ENCODE data around the gene DBET.
"Not testable (repeated sequence)": the region's sequence is repeated elsewhere in the genome, so short reads cannot be mapped to it uniquely, and the experiment has no call there.

The DBET gene

DNA sequence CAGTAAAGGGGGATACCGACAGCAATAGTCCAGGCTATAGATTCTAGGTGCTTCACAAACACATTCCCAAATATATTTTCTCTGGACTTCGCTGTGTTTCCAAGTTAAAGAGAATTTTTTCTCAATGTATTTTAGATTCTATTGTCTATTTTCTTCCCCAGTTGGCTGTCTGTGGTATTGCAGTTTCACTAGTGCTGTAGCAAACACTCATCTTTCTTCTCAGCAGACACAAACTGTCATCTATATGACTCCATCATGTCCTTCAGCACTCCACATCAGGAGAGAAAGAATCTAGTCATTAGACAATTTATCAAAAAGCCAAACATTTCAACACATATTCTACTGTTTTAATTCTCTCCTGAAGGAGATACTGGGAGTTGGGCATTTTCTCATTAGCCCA lies at the start of gene DBET:
Gene DBET (plus strand): TSS at position 161 of the 400 bp plus-strand sequence.
- not testable (repeated sequence) for DNase-seq (ENCODE audit: low spot score)

DNA sequence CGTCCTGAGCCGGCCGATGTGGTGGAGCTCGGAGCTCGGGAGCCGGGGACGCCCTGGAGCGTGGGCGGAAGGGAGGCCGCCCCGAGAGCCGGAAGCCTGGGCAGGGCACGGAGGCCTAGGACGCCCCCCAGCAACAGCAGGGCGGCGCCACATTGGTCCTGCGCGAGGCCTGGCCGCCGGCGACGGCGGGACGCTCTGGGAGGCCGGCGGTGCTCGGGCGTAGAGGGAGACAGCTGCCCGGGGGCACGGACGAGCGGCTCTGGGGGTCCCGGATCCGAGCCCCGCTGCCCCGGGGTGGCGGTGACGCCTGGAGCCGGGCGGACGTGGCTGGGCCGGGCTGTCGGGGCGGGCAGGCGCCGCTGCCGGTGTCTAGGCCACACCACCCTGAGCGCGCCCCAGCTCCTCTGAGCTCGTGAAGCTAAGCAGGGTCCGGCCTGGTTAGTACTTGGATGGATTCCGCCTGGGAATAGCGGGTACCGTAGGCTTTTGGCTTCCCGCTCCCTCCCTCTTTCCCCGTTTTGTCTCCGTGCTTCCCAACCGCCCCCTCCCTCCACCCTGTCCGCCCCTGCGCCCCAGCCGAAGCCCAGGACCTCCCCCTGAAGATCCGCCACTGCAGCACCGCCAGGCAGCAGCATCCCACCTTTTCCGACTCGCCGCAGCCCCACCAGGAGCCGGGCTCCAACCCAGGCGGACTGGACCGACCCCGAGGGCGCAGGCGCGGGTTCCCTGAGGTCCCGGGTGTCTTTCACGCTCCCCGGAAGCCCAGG lies 49.3 kb upstream of the DBET start:
- DNase-seq (ENCODE audit: low spot score), result no peak

DNA sequence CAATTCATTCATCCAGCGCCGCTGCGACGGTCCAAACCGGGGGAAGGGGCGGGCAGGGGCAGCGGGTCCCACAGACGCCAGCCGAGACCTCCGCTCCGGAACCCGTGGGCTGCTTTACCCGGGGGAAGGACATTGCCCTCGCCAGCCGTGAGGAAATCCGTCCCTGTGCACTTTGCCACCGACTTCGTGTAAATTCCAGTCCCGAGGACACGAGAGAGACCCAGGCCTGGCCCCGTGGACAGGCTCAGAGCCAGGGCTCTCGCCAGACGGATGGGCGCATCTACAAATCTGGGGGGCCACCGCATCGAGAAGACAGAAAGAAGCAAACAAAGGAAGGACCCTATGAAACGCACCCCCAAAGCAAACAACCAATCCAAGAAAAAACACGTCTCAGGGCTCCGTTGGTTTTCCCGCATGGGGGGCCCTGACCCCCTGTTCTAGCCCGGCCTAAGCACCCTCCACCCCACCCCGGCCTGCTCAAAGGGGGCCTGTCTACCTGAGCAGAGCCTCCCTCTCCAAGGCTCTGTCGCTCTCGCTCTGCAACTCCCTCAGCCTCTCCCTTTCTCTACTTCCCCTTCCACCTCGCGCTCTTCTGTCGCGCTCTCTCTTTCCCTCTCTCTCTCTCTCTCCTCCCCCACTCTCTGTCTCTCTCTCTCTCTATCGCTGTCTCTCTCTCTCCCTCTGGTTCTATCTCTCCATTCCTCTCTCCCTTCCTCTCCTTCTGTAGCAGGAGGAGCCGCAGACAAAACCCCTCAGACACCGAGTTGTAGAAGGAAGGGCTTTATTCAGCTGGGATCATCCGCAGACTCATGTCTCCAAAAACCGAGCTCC lies 48.5 kb upstream of the DBET start:
- DNase-seq (ENCODE audit: low spot score), result no peak

DNA sequence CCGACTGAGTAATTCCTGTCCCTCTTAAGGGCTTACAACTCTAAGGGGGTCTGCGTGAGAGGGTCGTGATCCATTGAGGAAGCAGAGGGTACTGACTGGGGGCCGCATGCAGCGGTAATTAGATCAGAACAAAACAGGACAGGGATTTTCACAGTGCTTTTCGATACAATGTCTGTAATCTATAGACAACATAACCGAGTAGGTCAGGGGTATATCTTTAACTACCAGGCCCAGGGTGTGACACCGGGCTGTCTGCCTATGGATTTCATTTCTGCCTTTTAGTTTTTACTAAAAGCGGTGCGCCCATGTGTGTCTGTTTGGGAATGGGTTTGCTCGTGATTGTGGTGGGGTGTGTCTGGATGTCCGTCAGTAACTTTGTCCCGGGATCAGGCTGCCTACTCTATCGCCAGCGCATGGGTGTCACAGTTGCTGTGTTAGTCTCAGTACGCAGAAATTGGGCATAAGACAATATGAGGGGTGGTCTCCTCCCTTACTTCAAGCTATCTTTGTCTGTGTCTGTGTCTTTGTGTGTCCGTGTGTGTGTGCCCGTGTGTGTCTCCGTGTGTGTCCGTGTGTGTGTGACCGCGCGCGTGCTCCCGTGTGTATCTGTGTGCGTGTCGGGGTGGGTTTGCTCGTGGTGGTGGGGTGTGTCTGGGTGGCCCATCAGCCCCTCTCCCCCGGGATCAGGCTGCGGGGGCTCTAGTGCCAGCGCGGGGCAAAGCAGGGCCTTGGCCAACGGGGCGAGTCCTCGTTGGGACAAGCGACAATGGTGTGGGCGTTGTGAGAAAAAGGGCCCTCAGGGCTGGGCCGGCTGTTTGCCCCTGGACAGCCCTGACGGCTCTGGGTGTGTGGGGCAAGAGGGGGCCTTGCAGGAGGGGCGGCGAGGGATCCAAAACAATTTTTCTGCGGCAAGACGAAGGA lies 47.7 kb upstream of the DBET start:
- no peak for DNase-seq (ENCODE audit: low spot score)

DNA sequence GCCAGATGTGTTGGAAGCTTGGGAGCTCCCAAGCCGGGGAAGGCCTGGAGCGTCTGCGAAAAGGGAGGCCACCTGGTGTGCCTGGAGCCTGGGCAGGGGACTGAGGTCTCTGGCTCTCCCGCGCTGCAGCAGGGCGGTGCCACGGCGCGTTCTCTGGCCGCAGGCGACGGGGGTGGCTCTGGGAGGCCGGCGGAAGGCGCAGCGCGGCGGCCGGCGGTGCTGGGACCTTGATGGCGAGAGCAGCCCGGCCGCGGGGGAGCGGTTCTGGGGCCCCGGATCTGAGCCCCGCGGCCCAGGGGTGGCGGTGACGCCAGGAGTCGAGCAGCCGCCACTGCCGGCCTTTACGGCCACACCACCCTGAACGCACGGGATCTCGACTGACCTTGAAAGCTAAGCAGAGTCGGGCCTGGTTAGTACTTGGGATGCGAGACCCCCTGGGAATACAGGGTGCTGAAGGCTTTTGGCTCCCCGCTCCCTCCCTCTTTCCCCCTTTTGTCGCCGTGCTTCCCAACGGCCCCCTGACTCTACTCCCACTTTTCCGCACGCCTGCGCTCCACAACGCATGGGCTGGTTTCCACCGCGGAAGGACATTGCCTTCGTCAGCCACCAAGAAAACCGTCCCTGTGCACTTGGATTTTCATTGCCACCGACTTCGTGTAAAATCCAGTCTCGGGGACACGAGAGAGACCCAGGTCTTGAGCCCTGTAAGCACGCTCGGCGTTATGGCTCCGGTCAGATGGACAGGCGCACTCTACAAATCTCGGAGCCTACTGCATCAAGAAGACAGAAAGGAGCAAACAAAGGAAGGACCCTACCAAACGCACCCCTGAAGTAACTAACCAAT lies 46.7 kb upstream of the DBET start:
- no peak for DNase-seq (ENCODE audit: low spot score)

DNA sequence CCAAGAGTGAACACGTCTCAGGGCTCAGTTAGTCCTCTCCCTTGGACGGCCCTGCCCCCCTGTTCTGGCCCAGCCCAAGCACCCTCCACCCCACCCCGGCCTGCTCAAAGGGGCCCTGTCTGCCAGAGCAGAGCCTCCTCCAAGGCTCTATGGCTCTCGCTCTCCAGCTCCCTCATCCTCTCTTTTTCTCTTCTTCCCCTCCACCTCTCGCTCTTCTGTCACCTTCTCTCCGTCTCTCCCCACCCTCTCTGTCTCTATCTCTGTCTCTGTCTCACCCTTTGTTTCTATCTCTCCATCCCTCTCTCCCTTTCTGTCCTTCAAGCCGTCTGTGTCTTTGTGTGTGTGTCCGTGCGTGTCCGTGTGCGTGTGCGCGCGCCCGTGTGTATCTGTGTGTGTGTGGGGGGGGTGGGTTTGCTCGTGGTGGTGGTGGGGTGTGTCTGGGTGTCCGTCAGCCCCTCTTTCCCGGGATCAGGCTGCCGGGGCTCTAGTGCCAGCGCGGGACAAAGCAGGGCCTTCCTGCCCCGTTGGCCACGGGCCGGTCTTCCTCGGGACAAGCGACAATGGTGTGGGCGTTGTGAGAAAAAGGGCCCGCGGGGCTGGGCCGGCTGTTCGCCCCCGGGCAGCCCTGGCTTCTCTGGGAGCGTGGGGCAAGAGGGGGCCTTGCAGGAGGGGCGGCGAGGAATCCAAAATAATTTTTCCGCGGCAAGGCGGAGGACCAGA lies 45.9 kb upstream of the DBET start:
- DNase-seq (ENCODE audit: low spot score), result no peak

DNA sequence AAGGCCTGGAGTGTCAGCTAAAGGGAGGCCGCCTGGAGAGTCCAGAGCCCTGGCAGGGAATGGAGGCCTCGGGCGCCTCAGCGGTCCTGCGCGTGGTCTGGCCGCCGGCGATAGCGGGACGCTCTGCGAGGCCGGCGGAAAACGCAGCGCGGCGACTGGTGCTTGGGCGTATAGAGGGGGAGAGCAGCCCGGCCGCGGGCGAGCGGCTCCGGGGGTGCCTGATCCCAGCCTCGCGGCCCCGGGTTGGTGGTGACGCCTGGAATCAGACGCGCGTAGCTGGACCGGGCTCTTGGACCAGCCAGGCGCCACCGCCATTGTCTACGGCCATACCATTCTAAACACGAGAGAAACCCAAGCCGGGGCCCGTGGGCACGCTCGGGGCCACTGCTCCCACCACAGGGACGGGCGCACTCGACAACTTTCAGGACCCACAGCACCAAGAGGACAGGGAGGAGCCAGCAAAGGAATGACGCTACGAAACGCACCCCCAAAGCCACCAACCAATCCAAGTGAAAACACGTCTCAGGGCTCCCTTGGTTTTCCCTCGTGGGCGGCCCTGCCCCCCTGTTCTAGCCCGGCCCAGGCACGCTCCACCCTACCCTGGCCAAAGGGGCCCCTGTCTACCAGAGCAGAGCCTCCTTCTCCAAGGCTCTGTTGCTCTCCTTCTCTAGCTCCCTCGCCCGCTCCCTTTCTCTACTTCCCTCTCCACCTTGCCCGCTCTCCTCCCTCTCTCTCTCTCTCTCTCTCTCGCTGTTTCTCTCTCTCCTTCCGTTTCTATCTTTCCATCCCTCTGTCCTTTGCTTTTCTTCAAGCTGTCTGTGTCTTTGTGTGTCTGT lies 45.1 kb upstream of the DBET start:
- DNase-seq (ENCODE audit: low spot score), result no peak

DNA sequence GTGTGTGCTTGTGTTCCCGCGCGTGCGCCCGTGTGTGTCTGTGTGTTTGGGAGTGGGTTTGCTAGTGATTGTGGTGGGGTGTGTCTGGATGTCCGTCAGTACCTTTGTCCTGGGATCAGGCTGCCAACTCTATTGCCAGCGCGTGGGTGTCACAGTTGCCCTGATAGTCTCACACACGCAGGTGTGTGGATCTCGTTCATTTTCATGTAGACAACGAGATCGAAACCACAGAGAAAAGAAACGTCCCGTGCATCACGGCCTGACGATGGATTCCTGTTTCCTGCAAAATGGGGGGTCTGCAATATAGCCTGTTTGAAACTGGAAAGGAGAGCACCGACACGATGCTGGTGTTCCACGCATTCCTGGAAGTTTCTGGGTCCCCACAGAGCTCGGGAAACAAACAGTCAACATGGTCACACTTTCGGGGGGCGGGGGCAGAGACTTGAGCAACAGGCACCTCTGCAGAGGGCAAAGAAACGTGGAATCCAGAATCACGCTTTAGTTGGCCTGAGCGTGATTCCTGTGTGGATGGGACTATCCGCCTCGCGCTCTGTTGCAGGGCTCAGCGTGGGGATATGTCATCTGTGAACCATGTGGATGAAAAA lies 44.3 kb upstream of the DBET start:
- DNase-seq (ENCODE audit: low spot score), result not testable (repeated sequence)

DNA sequence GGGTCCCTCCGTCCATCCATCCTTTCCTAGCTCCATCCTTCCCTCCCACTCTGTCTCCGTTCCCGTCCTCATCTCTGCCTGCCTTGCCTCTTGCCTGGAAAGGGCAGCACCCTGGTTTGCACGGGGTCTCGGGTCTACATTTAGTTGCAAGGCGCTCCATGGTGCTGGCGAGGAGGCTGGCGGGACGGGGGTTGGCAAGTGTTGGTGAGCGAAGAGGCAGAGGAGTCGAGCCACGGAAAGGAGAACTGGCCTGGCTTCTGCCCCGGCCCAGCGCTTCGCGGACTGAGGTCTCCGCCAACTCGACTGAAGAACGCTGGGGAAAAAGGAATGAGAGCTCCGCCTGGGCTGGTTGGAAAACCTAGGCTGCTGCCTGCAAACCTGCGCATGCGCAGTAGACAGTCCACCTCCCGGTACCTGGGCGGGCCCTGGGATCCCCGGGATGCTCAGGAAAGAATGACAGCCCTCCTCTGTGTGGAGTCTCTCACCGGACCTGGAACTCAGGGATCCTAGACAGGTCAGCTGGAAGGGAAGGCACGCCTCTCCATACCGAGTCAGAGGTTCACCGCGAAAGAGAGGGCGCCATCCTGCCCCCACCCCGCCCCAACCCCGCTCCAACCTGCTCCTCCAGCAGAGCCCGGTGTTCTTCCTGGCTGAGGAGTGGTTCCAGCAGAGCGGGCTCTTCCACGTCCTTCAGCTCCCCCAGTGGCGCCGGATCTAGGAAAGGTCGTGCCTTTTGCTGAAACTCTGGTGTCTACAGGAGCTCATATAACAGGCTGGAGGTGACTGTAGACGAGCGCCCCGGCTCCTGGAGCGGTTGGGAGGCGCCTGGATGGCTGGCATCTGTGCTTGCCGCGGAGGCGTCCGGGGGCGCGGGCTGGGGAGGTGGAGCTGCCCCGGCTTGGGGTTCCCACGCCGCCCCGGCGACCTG lies 43.2 kb upstream of the DBET start:
- DNase-seq (ENCODE audit: low spot score), result no peak

DNA sequence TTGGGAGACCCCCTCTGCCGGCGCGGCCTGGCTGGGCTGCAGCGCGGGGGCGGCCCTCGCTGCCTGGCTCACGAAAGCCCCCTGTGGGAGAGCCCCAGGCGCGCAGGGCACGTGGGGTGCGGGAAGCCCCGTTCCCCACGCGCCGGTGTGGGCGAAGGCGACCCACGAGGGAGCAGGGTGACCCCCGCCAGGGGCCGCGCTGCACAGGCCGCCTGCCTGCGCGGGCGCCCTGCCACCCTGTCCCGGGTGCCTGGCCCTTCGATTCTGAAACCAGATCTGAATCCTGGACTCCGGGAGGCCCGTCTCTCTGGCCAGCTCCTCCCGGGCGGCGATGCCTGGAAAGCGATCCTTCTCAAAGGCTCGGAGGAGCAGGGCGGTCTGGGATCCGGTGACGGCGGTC lies 42.3 kb upstream of the DBET start:
- DNase-seq (ENCODE audit: low spot score), result not testable (repeated sequence)

DNA sequence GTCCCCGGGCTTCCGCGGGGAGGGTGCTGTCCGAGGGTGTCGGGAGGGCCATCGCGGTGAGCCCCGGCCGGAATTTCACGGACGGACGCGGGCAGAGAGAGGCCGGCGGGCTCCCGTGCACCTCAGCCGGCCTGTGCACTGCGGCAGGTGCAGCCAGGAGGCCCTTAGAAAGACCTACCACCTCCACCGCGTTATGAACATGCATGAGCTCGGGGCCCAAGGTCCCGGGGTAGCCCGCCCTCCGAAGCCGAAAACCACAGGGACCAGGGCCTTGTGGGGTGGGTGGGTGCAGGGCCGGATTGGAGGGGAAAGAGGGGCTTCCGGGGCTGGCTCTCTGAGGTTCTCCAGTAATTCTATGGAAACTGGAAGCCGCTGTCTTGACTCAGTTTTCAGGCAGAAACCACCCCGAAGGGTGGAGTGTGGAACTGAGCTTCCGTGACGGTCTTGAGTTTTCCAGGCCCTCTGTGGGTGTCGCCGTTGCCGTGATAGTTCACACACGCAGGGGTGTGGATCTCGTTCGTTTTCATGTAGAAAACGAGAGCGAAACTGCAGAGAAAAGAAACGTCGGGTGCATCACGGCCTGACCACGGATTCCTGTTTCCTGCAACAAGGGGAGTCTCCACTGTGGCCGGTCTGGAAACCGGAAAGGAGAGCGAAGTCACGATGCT lies 41.6 kb upstream of the DBET start:
- not testable (repeated sequence) for DNase-seq (ENCODE audit: low spot score)

DNA sequence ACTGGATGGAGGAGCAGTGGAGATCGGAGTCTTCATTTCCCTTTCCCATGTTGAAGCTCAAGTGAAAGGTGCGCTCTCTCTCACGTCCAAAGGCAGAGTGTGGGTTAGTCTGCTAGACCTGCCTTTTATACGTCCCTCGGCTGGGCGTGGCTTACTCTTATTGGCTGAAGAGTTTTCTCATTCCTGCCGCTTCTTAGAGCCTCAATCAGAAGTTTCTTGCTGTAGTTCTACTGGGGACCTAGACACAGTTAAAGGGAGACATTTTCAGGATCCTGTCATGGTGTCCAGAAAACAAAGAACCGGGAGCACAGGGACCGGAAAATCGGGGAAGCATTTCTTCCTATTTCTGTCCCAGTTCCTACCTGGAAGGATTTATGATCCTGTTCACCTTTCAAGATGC lies 37.1 kb upstream of the DBET start, which contains the start of gene FRG2:
Gene FRG2 (minus strand): TSS at position 101 of the 400 bp plus-strand sequence. CDS start 52 bp downstream, at position 49.
- DNase-seq (ENCODE audit: low spot score), result not testable (repeated sequence)

DNA sequence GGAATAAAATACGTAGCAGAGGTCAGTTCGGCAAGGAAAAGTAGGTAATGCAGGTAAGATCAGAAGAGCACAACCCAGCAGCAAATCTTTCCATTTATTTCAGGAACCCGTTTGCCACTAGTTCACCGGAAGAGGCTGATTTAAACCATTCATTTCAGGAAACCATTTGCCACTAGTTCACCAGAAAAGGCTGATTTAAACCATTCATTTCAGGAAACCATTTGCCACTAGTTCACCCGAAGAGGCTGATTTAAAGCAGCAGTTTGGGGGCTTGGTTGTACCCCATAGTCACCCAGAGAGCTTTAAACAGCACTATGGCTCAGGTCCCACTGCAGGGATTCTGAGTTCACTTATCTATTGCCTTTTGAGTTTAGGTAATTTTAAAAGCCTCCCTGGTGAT lies 33.0 kb upstream of the DBET start:
- DNase-seq (ENCODE audit: low spot score), result not testable (repeated sequence)

DNA sequence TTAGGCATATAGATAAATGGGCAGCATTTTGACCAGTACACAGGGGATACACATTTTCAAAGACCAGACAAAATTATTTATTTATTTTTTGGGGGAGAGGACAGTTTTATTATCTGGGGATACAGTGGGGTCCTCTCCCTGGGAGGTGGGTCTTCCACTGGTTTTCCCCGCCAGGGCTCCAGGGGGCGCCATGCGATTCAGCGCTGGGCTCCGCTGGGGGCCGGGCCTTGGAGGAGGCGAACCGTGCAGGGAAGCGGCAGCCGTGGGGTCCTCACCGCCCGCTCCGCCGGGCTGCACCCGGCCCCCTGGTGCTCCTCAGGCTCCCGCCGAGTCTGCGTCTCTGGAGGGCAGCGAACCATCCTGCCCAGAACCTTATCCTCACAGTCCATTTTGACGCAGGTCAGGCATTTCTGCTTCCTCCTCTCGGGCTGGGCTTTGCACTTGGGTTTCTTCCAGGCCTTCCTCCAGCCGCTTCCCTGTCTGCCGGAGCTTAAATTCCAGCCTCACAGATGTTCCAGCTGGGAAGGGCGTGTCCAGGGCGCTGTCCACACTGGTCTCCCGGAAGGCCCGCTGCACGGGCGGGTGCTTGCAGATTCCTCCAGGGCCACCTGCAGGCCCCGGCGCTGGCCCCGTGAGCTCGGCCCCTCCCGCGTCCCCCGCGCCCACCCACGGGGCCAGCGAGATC lies 26.5 kb upstream of the DBET start:
- peak; percentile 22 for DNase-seq (ENCODE audit: low spot score)

DNA sequence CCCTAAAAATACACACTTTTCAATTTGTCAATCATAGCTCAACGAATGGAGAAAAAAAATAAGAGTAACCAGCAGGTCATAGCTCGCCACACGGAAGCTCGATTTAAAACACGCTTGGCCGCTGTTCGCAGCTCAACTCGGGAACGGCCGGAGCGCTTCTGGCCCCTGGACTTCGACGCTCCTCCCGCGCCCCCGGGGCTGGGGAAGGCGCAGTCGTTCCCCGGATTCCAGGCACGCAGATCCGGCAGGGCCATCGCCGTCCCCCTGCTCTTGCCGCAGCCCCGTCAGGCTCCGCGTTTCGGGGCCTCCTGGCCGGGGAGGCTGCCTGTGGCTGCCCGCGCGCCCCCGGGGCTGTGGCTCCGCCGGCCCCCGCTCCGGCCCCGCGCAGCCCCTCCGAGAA lies 23.4 kb upstream of the DBET start:
- not testable (repeated sequence) for DNase-seq (ENCODE audit: low spot score)

DNA sequence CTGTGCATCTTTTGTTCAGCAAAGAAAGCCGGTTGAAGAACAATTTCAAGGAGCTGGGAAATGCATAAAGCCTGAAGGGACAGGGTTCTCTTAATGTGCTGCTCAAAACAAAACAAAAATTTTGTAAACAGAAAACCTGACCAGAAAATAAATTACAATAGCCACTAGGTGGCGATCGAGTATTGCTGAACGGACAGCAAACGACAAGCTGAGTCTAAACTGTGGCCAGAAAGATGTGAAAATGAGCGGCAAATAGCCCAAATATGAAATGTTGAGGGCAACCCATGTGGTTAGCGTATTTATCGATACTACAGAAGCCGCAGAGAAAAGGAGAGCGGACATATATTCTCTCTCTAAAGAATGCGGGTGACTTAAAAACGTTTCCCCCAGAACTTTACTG lies 16.7 kb upstream of the DBET start:
- not testable (repeated sequence) for DNase-seq (ENCODE audit: low spot score)

Data from CD4-positive, alpha-beta T cell treated with Interleukin-2 at 100 ng/mL for 4 hours (primary cell).